ENCODE measurements around the gene ERN1. TPM values are rescaled to one million over a fixed set of nuclear protein-coding genes. Genes with fewer than 3 reads are reported as not detected.

Gene ERN1
- total and polyA plus RNA-seq, 2 of the 13 experiments (the other 11 are each of a cell fraction or from before 2014, with no cell fraction given), result 6.0 to 12.7 TPM

DNA sequence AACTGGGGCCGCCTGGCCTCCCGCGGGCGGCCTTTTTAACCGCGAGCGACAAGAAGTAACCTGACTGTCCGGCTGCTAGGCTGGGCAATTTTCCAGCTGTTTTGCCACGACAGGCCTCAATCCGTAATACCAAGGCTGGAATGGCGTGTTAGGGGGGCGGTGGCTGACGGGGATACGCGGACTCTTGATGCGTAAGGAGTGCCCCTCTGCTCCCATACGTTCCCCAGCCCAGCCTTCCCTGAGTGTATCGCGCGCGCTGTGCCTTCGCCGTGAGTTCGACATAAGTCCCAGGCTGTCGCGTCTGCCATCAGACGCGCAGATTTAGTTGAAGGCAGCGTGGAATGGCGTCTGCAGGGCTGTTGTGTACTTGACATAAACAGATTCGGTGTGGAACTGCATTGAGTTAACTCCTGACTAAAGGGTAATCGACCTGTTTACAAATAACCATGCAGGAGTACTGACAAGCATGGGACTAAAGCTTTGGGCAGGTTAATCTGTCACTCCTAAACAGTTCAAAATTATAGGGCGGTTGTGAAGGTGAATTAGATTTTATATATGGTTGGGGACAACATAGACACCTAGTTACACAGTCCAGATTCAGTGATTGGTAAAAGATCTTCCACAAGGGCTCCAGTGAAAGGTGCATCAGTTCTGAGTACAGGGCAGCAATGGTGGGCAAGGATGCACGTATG is 16.6 kb upstream of the ERN1 start (continued):
- TF ChIP-seq CHD4 (IDR thresholded peaks at IDR 0.05; ENCODE audit: borderline replicate concordance, low read length) (no peak), MTF2 (CRISPR knock-in tag; IDR thresholded peaks at IDR 0.05; ENCODE audit: borderline replicate concordance) (no peak), DPF2 (CRISPR knock-in tag; IDR thresholded peaks at IDR 0.05; ENCODE audit: borderline replicate concordance, low read depth) (no peak), ZNF678 (CRISPR knock-in tag; IDR thresholded peaks at IDR 0.05) (0 out of 2 replicates have a peak, but pooled peaks have one; percentile 7), PAX8 (CRISPR knock-in tag; IDR thresholded peaks at IDR 0.05; ENCODE audit: borderline replicate concordance) (no peak), ZNF615 (CRISPR knock-in tag; IDR thresholded peaks at IDR 0.05; ENCODE audit: borderline replicate concordance) (no peak), RFXANK (CRISPR knock-in tag; IDR thresholded peaks at IDR 0.05) (no peak; the same call in 1 of the 2 replicates), ZNF616 (CRISPR knock-in tag; IDR thresholded peaks at IDR 0.05; ENCODE audit: low read depth) (no peak), TP53 (CRISPR knock-in tag; conservative IDR thresholded peaks at IDR 0.05) (no peak), ZNF557 (CRISPR knock-in tag; IDR thresholded peaks at IDR 0.05) (no peak), NCOA1 (CRISPR knock-in tag; IDR thresholded peaks at IDR 0.05) (no peak; the same call in 1 of the 2 replicates), CCAR2 (optimal IDR thresholded peaks at IDR 0.05; ENCODE audit: low read depth, low read length) (no peak), ZFP36L2 (CRISPR knock-in tag; IDR thresholded peaks at IDR 0.05) (no peak), CBX5 (CRISPR knock-in tag; IDR thresholded peaks at IDR 0.05; ENCODE audit: borderline replicate concordance) (no peak), NFIB (CRISPR knock-in tag; IDR thresholded peaks at IDR 0.05; ENCODE audit: borderline replicate concordance) (peak; percentile 88; the same call in 1 of the 2 replicates), RORA (CRISPR knock-in tag; IDR thresholded peaks at IDR 0.05) (no peak), ZNF460 (CRISPR knock-in tag; IDR thresholded peaks at IDR 0.05; ENCODE audit: borderline replicate concordance) (no peak), ELF1 (CRISPR knock-in tag; IDR thresholded peaks at IDR 0.05) (no peak), HMG20A (CRISPR knock-in tag; IDR thresholded peaks at IDR 0.05; ENCODE audit: borderline replicate concordance) (no peak; the same call in 1 of the 2 replicates), ZNF782 (CRISPR knock-in tag; IDR thresholded peaks at IDR 0.05; ENCODE audit: borderline replicate concordance) (no peak)
- TF ChIP-seq, protein P1, sequence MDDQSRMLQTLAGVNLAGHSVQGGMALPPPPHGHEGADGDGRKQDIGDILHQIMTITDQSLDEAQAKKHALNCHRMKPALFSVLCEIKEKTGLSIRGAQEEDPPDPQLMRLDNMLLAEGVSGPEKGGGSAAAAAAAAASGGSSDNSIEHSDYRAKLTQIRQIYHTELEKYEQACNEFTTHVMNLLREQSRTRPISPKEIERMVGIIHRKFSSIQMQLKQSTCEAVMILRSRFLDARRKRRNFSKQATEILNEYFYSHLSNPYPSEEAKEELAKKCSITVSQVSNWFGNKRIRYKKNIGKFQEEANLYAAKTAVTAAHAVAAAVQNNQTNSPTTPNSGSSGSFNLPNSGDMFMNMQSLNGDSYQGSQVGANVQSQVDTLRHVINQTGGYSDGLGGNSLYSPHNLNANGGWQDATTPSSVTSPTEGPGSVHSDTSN (CRISPR knock-in tag; IDR thresholded peaks at IDR 0.05; ENCODE audit: borderline replicate concordance), result no peak
- TF ChIP-seq, protein P2, sequence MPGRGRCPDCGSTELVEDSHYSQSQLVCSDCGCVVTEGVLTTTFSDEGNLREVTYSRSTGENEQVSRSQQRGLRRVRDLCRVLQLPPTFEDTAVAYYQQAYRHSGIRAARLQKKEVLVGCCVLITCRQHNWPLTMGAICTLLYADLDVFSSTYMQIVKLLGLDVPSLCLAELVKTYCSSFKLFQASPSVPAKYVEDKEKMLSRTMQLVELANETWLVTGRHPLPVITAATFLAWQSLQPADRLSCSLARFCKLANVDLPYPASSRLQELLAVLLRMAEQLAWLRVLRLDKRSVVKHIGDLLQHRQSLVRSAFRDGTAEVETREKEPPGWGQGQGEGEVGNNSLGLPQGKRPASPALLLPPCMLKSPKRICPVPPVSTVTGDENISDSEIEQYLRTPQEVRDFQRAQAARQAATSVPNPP (CRISPR knock-in tag; IDR thresholded peaks at IDR 0.05), result peak; percentile 73; the same call in 1 of the 2 replicates
- TF ChIP-seq, protein P3, sequence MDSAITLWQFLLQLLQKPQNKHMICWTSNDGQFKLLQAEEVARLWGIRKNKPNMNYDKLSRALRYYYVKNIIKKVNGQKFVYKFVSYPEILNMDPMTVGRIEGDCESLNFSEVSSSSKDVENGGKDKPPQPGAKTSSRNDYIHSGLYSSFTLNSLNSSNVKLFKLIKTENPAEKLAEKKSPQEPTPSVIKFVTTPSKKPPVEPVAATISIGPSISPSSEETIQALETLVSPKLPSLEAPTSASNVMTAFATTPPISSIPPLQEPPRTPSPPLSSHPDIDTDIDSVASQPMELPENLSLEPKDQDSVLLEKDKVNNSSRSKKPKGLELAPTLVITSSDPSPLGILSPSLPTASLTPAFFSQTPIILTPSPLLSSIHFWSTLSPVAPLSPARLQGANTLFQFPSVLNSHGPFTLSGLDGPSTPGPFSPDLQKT (CRISPR knock-in tag; IDR thresholded peaks at IDR 0.05; ENCODE audit: borderline replicate concordance), result no peak
- TF ChIP-seq, protein P4, sequence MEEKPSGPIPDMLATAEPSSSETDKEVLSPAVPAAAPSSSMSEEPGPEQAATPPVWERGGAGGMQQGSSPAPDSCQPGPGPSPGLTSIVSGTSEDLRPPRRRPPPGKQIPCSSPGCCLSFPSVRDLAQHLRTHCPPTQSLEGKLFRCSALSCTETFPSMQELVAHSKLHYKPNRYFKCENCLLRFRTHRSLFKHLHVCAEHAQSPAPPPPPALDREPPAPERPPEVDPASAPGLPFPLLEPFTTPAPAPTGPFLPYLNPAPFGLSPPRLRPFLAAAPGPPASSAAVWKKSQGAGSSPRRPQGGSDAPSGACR (CRISPR knock-in tag; IDR thresholded peaks at IDR 0.05), result no peak
- TF ChIP-seq, protein P5, sequence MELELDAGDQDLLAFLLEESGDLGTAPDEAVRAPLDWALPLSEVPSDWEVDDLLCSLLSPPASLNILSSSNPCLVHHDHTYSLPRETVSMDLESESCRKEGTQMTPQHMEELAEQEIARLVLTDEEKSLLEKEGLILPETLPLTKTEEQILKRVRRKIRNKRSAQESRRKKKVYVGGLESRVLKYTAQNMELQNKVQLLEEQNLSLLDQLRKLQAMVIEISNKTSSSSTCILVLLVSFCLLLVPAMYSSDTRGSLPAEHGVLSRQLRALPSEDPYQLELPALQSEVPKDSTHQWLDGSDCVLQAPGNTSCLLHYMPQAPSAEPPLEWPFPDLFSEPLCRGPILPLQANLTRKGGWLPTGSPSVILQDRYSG (CRISPR knock-in tag; IDR thresholded peaks at IDR 0.05), result no peak
- TF ChIP-seq, protein P6, sequence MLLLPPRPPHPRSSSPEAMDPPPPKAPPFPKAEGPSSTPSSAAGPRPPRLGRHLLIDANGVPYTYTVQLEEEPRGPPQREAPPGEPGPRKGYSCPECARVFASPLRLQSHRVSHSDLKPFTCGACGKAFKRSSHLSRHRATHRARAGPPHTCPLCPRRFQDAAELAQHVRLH (CRISPR knock-in tag; IDR thresholded peaks at IDR 0.05; ENCODE audit: borderline replicate concordance, low read depth), result no peak

Measured in HepG2 (cell line).